HEK293T (cell line): ENCODE data around the gene TRPM3.

Experiments
- CTCF ChIA-PET: fragments of 350-600 bp; formaldehyde crosslinking; extraction: SDS; loops from one replicate; lab custom pipeline; 2021; ENCODE audit warnings: antibody characterized with exemption, inconsistent platforms; lab: Yijun Ruan, JAX
- POLR2A ChIA-PET: fragments of 350-600 bp; formaldehyde crosslinking; extraction: SDS; loops from one replicate; lab custom pipeline; 2020; ENCODE audit warnings: antibody characterized with exemption, inconsistent platforms; lab: Yijun Ruan, JAX
- DNase-seq: peaks from one replicate; pipeline ENCODE4 v3.0.0; 2012; ENCODE audit warnings: mixed read lengths; ENCODE audit errors: extremely low spot score
- ARNT ChIP-seq: fragments of 450-650 bp; IDR thresholded peaks from 2 replicates; pipeline ENCODE4 v1.6.1; 2017; ENCODE audit warnings: mild to moderate bottlenecking
- BHLHE40 ChIP-seq: fragments of 450-650 bp; IDR thresholded peaks from 2 replicates; pipeline ENCODE4 v1.6.1; 2016; ENCODE audit warnings: mild to moderate bottlenecking, moderate library complexity, borderline replicate concordance
- CTBP1 ChIP-seq: fragments of 450-650 bp; IDR thresholded peaks from 2 replicates; pipeline ENCODE4 v1.6.1; 2016; ENCODE audit warnings: borderline replicate concordance
- ELF4 ChIP-seq: fragments of 450-650 bp; IDR thresholded peaks from 2 replicates; pipeline ENCODE4 v1.6.1; 2017; ENCODE audit warnings: antibody characterized with exemption
- FOXA1 ChIP-seq: fragments of 450-650 bp; IDR thresholded peaks from 2 replicates; pipeline ENCODE4 v1.6.1; 2016; ENCODE audit warnings: mild to moderate bottlenecking
- FOXK2 ChIP-seq: fragments of 450-650 bp; IDR thresholded peaks from 2 replicates; pipeline ENCODE4 v1.6.1; 2016; ENCODE audit warnings: mild to moderate bottlenecking
- FOXM1 ChIP-seq: fragments of 450-650 bp; IDR thresholded peaks from 2 replicates; pipeline ENCODE4 v1.6.1; 2017; ENCODE audit warnings: mild to moderate bottlenecking, borderline replicate concordance
- HDGF ChIP-seq: fragments of 450-650 bp; IDR thresholded peaks from 2 replicates; pipeline ENCODE4 v1.6.1; 2017; ENCODE audit warnings: antibody characterized with exemption, borderline replicate concordance
- L3MBTL2 ChIP-seq: fragments of 450-650 bp; conservative IDR thresholded peaks from 2 replicates; pipeline ENCODE4 v1.6.1; 2016; ENCODE audit warnings: mild to moderate bottlenecking
- LEF1 ChIP-seq: fragments of 450-650 bp; IDR thresholded peaks from 2 replicates; pipeline ENCODE4 v1.6.1; 2017; ENCODE audit warnings: mild to moderate bottlenecking, borderline replicate concordance
- NFRKB ChIP-seq: fragments of 450-650 bp; IDR thresholded peaks from 2 replicates; pipeline ENCODE4 v1.6.1; 2016; ENCODE audit warnings: mild to moderate bottlenecking, moderate library complexity
- SP1 ChIP-seq: fragments of 450-650 bp; IDR thresholded peaks from 2 replicates; pipeline ENCODE4 v1.6.1; 2017
- SUZ12 ChIP-seq: fragments of 450-650 bp; IDR thresholded peaks from 2 replicates; pipeline ENCODE4 v1.6.1; 2016; ENCODE audit warnings: mild to moderate bottlenecking
- TARDBP ChIP-seq: fragments of 450-650 bp; IDR thresholded peaks from 2 replicates; pipeline ENCODE4 v1.6.1; 2016
- ZNF384 ChIP-seq: fragments of 450-650 bp; IDR thresholded peaks from 2 replicates; pipeline ENCODE4 v1.6.1; 2016
- TF ChIP-seq, protein P1 (sequence below): fragments of 450-650 bp; IDR thresholded peaks from 2 replicates; pipeline ENCODE4 v1.6.1; 2016

The TRPM3 gene

DNA sequence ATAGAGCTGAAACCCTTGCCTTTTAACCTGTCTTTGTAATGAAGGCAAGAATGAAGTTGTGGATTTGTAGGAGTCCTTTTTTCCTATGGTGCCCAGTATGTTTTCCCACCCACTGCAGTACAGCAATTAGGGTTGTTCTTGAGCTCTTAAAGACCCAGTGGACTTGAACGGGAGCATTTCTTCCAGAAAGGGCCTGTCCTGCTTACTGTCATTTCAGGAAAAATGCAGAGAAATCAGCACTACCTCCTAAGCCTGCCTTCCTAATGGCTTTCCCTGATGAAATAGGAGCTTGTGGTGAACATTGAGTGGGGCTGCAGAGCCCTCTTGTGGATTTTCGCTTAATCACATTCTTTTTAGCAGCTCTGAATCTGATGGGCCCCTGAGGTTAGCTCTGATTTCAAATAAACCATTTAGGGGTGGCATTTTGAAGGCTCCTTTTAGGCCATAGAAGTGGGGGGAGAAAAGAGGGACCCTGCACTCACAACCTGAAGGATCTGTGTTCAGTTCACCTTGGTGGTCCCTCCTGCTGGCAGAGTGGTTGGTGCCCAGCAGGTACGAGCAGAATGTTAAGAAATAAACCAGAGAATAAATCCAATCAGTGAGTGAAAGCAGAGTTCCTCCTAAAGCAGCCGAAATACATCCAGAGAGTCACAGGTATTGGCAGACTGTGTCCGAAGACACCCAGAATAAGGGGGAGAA lies 519.0 kb downstream of the TRPM3 start:
- TF ChIP-seq FOXM1 (no peak), TARDBP (no peak), ZNF384 (no peak), BHLHE40 (no peak), SP1 (no peak), LEF1 (no peak)
- CTCF ChIA-PET: interaction anchor here (0.6 to 1.4 kb wide), 11 partner anchors 9 to 489 kb away, joined by 3 to 7 read pairs (median 3); no protein-coding TSS in a partner anchor
- POLR2A ChIA-PET: interaction anchor here (1.7 kb wide), 1 partner anchor 183 kb away, joined by 14 read pairs; no protein-coding TSS in a partner anchor

DNA sequence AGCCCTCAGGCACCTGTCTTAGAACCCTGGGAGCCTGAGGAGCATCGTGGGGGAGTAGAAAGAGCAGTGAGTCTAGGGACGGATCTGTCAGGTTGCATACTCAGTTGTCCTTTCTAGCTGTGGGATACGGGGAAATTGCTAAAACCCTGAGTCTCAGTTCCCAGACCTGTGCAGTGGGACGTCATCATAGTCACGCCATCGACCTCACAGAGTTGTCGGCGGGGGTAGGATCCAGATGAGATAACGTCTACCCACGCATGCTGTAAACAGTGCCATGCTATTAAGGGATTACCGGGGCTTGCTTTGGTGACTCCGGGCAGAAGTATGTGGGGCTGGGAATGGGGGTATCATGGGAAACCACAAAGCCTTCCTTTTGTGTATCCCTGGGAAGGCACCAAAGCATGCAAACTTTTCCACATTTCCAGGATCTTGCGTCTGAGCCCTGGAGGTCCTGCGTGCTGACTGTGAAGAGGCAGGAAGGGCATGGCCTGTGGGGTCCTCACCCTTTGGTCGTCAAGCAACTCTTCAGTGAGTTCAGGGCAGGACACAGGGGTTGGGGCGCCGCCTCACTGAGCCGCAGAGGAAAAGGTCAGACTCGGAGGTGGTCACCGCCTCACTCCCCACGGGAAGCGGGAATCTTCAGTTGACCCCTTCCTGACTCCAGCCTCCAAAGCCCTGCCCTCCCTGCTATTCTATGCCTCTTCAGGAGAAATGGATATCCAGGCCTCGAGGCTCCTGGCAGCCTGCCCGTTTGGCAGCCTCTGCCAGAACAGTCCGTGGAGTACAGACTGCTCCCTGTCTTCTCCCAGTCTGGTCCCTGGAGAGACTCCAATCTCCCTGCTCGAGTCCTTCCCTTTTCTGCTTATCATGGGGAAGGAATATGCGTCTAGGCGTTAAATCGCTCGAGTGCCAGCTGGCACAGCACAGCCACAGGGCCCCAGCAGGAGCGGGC lies 520.1 kb downstream of the TRPM3 start:
- CTCF ChIA-PET: interaction anchor here (1.4 kb wide), 3 partner anchors 8 to 261 kb away, joined by 3 to 7 read pairs (median 5); no protein-coding TSS in a partner anchor
- no peak for DNase-seq
- TF ChIP-seq TARDBP (no peak), FOXA1 (no peak), BHLHE40 (no peak), ARNT (no peak), ELF4 (no peak), NFRKB (no peak), FOXK2 (no peak)
- TF ChIP-seq, protein P1, sequence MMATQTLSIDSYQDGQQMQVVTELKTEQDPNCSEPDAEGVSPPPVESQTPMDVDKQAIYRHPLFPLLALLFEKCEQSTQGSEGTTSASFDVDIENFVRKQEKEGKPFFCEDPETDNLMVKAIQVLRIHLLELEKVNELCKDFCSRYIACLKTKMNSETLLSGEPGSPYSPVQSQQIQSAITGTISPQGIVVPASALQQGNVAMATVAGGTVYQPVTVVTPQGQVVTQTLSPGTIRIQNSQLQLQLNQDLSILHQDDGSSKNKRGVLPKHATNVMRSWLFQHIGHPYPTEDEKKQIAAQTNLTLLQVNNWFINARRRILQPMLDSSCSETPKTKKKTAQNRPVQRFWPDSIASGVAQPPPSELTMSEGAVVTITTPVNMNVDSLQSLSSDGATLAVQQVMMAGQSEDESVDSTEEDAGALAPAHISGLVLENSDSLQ: no peak
- POLR2A ChIA-PET: interaction anchor here (1.1 to 1.7 kb wide), 2 partner anchors 181 to 182 kb away, joined by 6 to 14 read pairs; no protein-coding TSS in a partner anchor

More for the DNA sequence above, 519.0 kb downstream of the TRPM3 start:
- DNase-seq: peak; percentile 73

DNA sequence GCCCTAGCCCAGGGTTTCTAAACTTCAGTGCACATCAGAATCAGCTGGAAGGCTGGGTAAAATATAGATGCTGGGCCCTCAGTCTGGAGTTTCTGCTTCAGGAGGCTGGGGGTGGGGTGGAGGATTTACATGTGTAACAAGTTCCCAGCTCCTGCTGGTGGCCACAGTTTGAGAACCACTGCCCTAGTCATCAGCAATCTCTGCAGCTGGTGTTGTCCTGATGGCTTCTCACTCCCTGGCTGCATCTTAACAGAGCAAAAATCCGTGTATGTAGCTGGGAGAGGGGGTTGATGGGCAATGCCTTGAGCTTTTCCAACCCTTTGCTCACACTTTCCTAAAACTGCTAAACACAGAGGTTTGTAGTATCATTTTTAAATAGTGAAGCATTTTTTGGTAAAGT lies 520.9 kb downstream of the TRPM3 start:
- CTCF ChIA-PET: interaction anchor here (0.6 kb wide), 1 partner anchor 201 kb away, joined by 3 read pairs; no protein-coding TSS in a partner anchor
- no peak for DNase-seq
- no peak for TF ChIP-seq TARDBP
- no peak for TF ChIP-seq CTBP1
- no peak for TF ChIP-seq ZNF384
- POLR2A ChIA-PET: interaction anchor here (1.1 kb wide), 1 partner anchor 181 kb away, joined by 6 read pairs; no protein-coding TSS in a partner anchor

DNA sequence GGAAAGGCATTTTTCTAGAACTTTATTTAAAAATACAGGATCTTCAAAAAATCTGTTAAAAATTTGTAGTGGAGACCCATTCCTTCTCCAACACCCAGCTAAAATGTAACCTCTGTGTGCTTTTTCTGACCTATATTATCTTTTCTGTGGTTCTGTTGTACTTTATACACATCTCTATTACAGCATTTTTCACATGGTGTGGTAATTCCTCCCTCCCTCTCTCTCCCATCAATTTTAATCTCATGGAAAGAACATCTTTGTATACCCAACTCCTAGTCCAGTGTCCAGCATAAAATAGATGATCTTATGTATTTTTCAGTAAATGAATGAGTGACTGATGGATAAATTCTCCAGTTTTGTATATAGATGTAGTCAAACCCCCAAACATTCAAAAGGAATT lies 523.5 kb downstream of the TRPM3 start:
- DNase-seq: no peak
- ChIA-PET POLR2A (no interaction called here), CTCF (no interaction called here)
- TF ChIP-seq BHLHE40 (no peak), ELF4 (no peak), FOXM1 (no peak), ZNF384 (no peak), NFRKB (no peak), CTBP1 (no peak), LEF1 (no peak), FOXA1 (no peak), SUZ12 (no peak), HDGF (no peak), SP1 (no peak), FOXK2 (no peak), L3MBTL2 (no peak), ARNT (no peak), TARDBP (no peak)
- TF ChIP-seq, protein P1: no peak

DNA sequence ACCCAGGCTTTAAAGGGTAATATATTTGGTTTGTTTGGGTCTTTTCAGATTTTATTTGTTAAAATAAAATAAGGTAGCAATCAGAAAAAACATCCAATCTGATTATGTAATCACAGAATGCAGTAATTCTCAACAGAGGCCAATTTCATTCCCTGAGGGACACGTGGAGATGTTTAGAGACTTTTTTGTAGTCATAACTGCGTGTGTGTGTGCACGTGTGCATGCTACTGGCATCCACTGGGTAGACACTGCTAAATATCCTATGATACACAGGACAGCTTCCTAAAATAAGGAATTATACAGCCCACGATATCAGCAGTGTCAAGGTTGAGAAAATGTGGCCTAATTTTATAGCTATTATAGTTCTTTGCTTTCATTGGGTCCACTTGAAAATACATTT lies 526.2 kb downstream of the TRPM3 start:
- ChIA-PET CTCF (interaction anchor here (0.5 kb wide), 1 partner anchor 16 kb away, joined by 3 read pairs; no protein-coding TSS in a partner anchor), POLR2A (no interaction called here)
- TF ChIP-seq CTBP1: no peak
- TF ChIP-seq HDGF: no peak
- no peak for TF ChIP-seq BHLHE40
- no peak for TF ChIP-seq NFRKB
- no peak for TF ChIP-seq TARDBP
- DNase-seq: no peak

DNA sequence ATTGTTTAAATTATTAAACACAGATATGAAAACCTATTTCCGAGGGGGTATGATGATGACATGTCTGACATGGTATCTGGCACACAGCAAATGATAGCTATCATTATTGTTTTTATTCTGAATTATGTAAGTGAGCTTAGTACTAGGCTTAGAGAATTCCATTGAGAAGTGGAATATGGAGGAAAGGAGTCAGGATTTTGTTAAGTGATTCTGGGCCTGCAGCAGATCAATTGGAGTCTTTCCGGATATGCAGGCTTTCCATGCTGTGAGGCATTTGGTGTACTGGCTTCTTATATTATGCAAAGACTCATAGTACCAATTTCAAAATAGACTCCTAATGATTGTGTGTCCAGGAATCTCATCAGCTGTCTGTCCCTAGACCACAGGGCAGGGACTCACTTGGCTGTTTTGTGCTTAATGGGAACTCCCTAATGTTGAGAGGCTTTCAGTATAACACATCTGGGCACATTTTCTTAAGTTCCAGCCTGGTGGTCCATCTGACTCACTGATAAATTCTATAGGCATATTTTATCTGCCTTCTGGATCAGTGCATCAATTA lies 527.0 kb downstream of the TRPM3 start:
- no peak for DNase-seq
- POLR2A ChIA-PET: no interaction called here
- TF ChIP-seq TARDBP: no peak
- TF ChIP-seq CTBP1: no peak
- no peak for TF ChIP-seq SUZ12
- no peak for TF ChIP-seq ZNF384
- TF ChIP-seq HDGF: no peak
- no peak for TF ChIP-seq ELF4
- TF ChIP-seq FOXM1: no peak
- no peak for TF ChIP-seq NFRKB
- TF ChIP-seq ARNT: no peak
- no peak for TF ChIP-seq FOXA1
- CTCF ChIA-PET: interaction anchor here (0.6 to 2.0 kb wide), 2 partner anchors 8 to 332 kb away, joined by 3 to 7 read pairs; no protein-coding TSS in a partner anchor
